IMR-90 (cell line): ENCODE measurements around the gene MAPK11. TPM values are rescaled to one million over a fixed set of nuclear protein-coding genes. Genes with fewer than 3 reads are reported as not detected.

Experiments used
- ATAC-seq: fragments of 200-7000 bp; cut with Tn5 transposase; 2 replicates; pipeline ENCODE4 v1.9.1; 2020; ENCODE audit warnings: low read depth, mild to moderate bottlenecking, moderate library complexity
- BruUV-seq: library from RNA; stranded (reverse); fragments of 400-500 nt; replicated peaks from 2 replicates; lab custom pipeline; 2021; lab: Mats Ljungman, UMichigan
- CTCF ChIA-PET: fragments of 300-600 bp; formaldehyde crosslinking; extraction: SDS; loops from one replicate; lab custom pipeline; 2021; ENCODE audit warnings: antibody characterized with exemption; lab: Yijun Ruan, JAX
- POLR2A ChIA-PET: fragments of 300-600 bp; sonication (Branson Sonifier 250); formaldehyde crosslinking; loops from one replicate; lab custom pipeline; 2022; ENCODE audit warnings: antibody characterized with exemption; ENCODE audit not compliant: unreplicated experiment; lab: Charles Lee
- DNase-seq: peaks from one replicate; pipeline ENCODE4 v3.0.0; 2013
- H2AFZ ChIP-seq: replicated peaks from 2 replicates; pipeline ENCODE3; 2013; ENCODE audit warnings: low read length, mild to moderate bottlenecking; ENCODE audit not compliant: poor library complexity
- H2AK5ac ChIP-seq: 2 replicates; pipeline ENCODE4 v1.6.1; 2013; ENCODE audit warnings: low read depth, low read length, inconsistent platforms
- H2AK9ac ChIP-seq: replicated peaks from 2 replicates; pipeline ENCODE3; 2013; ENCODE audit warnings: mild to moderate bottlenecking, low read depth, low read length, moderate library complexity; ENCODE audit not compliant: poor library complexity
- H2BK120ac ChIP-seq: 2 replicates; pipeline ENCODE4 v1.6.1; 2013; ENCODE audit warnings: low read depth, low read length, inconsistent platforms
- H2BK15ac ChIP-seq: 3 replicates; pipeline ENCODE4 v1.6.1; 2013; ENCODE audit warnings: low read depth, low read length, inconsistent platforms
- H2BK20ac ChIP-seq: 2 replicates; pipeline ENCODE4 v1.6.1; 2013; ENCODE audit warnings: low read depth, mild to moderate bottlenecking, inconsistent platforms, low read length, moderate library complexity
- H2BK5ac ChIP-seq: 2 replicates; pipeline ENCODE4 v1.6.1; 2013; ENCODE audit warnings: mild to moderate bottlenecking, low read depth, low read length, inconsistent platforms; ENCODE audit not compliant: poor library complexity, severe bottlenecking
- H3K14ac ChIP-seq: replicated peaks from 2 replicates; pipeline ENCODE4 v1.6.1; 2013; ENCODE audit warnings: low read depth, low read length, inconsistent platforms
- H3K18ac ChIP-seq: 2 replicates; pipeline ENCODE4 v1.6.1; 2013; ENCODE audit warnings: low read depth, low read length, control low read depth
- H3K23ac ChIP-seq: 2 replicates; pipeline ENCODE4 v1.6.1; 2013; ENCODE audit warnings: low read depth, low read length, inconsistent platforms
- H3K27ac ChIP-seq: 2 replicates; pipeline ENCODE4 v1.5.1; 2013; ENCODE audit warnings: mild to moderate bottlenecking, control low read depth, low read length; ENCODE audit not compliant: insufficient read depth
- H3K27me3 ChIP-seq: 2 replicates; pipeline ENCODE4 v1.6.1; 2013; ENCODE audit warnings: low read length; ENCODE audit not compliant: control insufficient read depth, insufficient read depth
- H3K36me3 ChIP-seq: 2 replicates; pipeline ENCODE4 v1.6.1; 2013; ENCODE audit warnings: low read length, mixed read lengths; ENCODE audit not compliant: control insufficient read depth, insufficient read depth
- H3K4ac ChIP-seq: 2 replicates; pipeline ENCODE4 v1.6.1; 2013; ENCODE audit warnings: low read depth, low read length, inconsistent platforms
- H3K4me1 ChIP-seq: 2 replicates; pipeline ENCODE4 v1.6.1; 2013; ENCODE audit warnings: low read length, mixed read lengths; ENCODE audit not compliant: control insufficient read depth, insufficient read depth
- H3K4me2 ChIP-seq: 2 replicates; pipeline ENCODE4 v1.6.1; 2013; ENCODE audit warnings: low read depth, mild to moderate bottlenecking, control low read depth, low read length, moderate library complexity
- H3K4me3 ChIP-seq: 2 replicates; pipeline ENCODE4 v1.5.1; 2013; ENCODE audit warnings: low read depth, mild to moderate bottlenecking, control low read depth, low read length, moderate library complexity; ENCODE audit not compliant: insufficient read depth
- H3K56ac ChIP-seq: 2 replicates; pipeline ENCODE4 v1.6.1; 2013; ENCODE audit warnings: low read length, inconsistent platforms; ENCODE audit not compliant: insufficient read depth; ENCODE audit errors: extremely low read depth
- H3K79me1 ChIP-seq, 2 experiments: 2 replicates each; pipeline ENCODE4 v1.6.1; 2013; ENCODE audit warnings: low read length in 2 of 2, inconsistent platforms in 1 of 2, low read depth in 1 of 2
- H3K9ac ChIP-seq: 2 replicates; pipeline ENCODE4 v1.6.1; 2013; ENCODE audit warnings: low read depth, low read length, control low read depth
- H3K9me1 ChIP-seq: 2 replicates; pipeline ENCODE4 v1.6.1; 2013; ENCODE audit warnings: low read length, inconsistent platforms; ENCODE audit not compliant: insufficient read depth
- H3K9me3 ChIP-seq: 2 replicates; pipeline ENCODE4 v1.6.1; 2013; ENCODE audit warnings: low read length; ENCODE audit not compliant: control insufficient read depth, insufficient read depth
- H4K20me1 ChIP-seq: 2 replicates; pipeline ENCODE4 v1.6.1; 2013; ENCODE audit warnings: low read length, inconsistent platforms; ENCODE audit not compliant: insufficient read depth
- H4K5ac ChIP-seq: 2 replicates; pipeline ENCODE4 v1.6.1; 2013; ENCODE audit warnings: mild to moderate bottlenecking, low read depth, low read length, control low read depth
- H4K8ac ChIP-seq, 2 experiments: 2 replicates each; pipeline ENCODE4 v1.6.1; 2013; ENCODE audit warnings: low read depth in 2 of 2, low read length in 2 of 2, control low read depth in 1 of 2, inconsistent platforms in 1 of 2
- H4K91ac ChIP-seq: 2 replicates; pipeline ENCODE4 v1.6.1; 2013; ENCODE audit warnings: low read depth, low read length, inconsistent platforms; ENCODE audit not compliant: insufficient read depth
- BHLHE40 ChIP-seq: fragments of 150-350 bp; IDR thresholded peaks from 2 replicates; pipeline ENCODE4 v1.6.1; 2016; ENCODE audit warnings: mild to moderate bottlenecking, low read depth, low read length
- CEBPB ChIP-seq: IDR thresholded peaks from 2 replicates; pipeline ENCODE4 v1.6.1; 2012; ENCODE audit warnings: low read depth, low read length, improper control_type of control experiment
- CHD1 ChIP-seq: IDR thresholded peaks from 2 replicates; pipeline ENCODE4 v1.6.1; 2012; ENCODE audit warnings: low read depth, low read length, improper control_type of control experiment
- CTCF ChIP-seq: conservative IDR thresholded peaks from 2 replicates; pipeline ENCODE4 v1.5.1; 2012; ENCODE audit warnings: mild to moderate bottlenecking, low read depth, low read length, improper control_type of control experiment
- FOS ChIP-seq: fragments of 150-350 bp; IDR thresholded peaks from 2 replicates; pipeline ENCODE4 v1.6.1; 2016; ENCODE audit warnings: low read depth, low read length
- MAFK ChIP-seq: IDR thresholded peaks from 2 replicates; pipeline ENCODE4 v1.6.1; 2012; ENCODE audit warnings: low read depth, low read length, improper control_type of control experiment
- MAZ ChIP-seq: IDR thresholded peaks from 2 replicates; pipeline ENCODE4 v1.6.1; 2012; ENCODE audit warnings: low read depth, mild to moderate bottlenecking, low read length, improper control_type of control experiment, moderate library complexity, borderline replicate concordance
- MXI1 ChIP-seq: IDR thresholded peaks from 2 replicates; pipeline ENCODE4 v1.6.1; 2012; ENCODE audit warnings: low read depth, mild to moderate bottlenecking, low read length, moderate library complexity, borderline replicate concordance
- NFE2L2 ChIP-seq: fragments of 150-350 bp; IDR thresholded peaks from 2 replicates; pipeline ENCODE4 v1.6.1; 2016; ENCODE audit warnings: low read depth, mild to moderate bottlenecking, low read length
- RAD21 ChIP-seq: IDR thresholded peaks from 2 replicates; pipeline ENCODE4 v1.6.1; 2012; ENCODE audit warnings: low read length, improper control_type of control experiment
- RCOR1 ChIP-seq: IDR thresholded peaks from 2 replicates; pipeline ENCODE4 v1.6.1; 2012; ENCODE audit warnings: mild to moderate bottlenecking, low read length, improper control_type of control experiment; ENCODE audit not compliant: insufficient replicate concordance
- RFX5 ChIP-seq: IDR thresholded peaks from 2 replicates; pipeline ENCODE4 v1.8.0; 2012; ENCODE audit warnings: low read depth, mild to moderate bottlenecking, low read length, moderate library complexity
- SMC3 ChIP-seq: fragments of 150-350 bp; IDR thresholded peaks from 2 replicates; pipeline ENCODE4 v1.6.1; 2016; ENCODE audit warnings: low read depth, mild to moderate bottlenecking, antibody characterized with exemption, low read length, moderate library complexity
- WGBS, 2 experiments: methylation state at CpG; one replicate each; pipeline versions ENCODE4 v1.1.5 to v1.1.7; 2013; ENCODE audit warnings: missing lambda C conversion rate in 2 of 2; ENCODE audit not compliant: insufficient read length in 1 of 2; ENCODE audit errors: extremely low coverage in 2 of 2; 5-methylcytosine and 5-hydroxymethylcytosine counted together
- dilution Hi-C: fragments of 300-500 bp; cut with HindIII; formaldehyde crosslinking; loops from one replicate; pipeline ENCODE4 v1.14.3; 2018; ENCODE audit warnings: low sequenced_read_pairs; ENCODE audit not compliant: unreplicated experiment
- in situ Hi-C: fragments of 300-500 bp; cut with MboI; formaldehyde crosslinking; loops from 3 replicates; pipeline ENCODE4 v1.14.3; 2019; ENCODE audit warnings: low sequenced_read_pairs, inconsistent platforms, mixed read lengths
- intact Hi-C: fragments of 100-400 bp; cut with micrococcal nuclease; formaldehyde crosslinking; loops from 2 replicates; pipeline ENCODE4 v1.10.0; 2022
- polyA plus RNA-seq, 3 experiments: library from polyadenylated mRNA; depleted of rRNA; stranded (reverse); fragments of >200 nt; gene quantifications; 2 replicates each; pipeline ENCODE4 v1.2.3, GENCODE V29; 2012; ENCODE audit warnings: low replicate concordance in 1 of 3
- total RNA-seq: library from RNA; depleted of rRNA; stranded (reverse); fragments of >200 nt; gene quantifications from 2 replicates; pipeline ENCODE4 v1.2.3, GENCODE V29; 2012
- TF ChIP-seq, protein P1 (sequence below): fragments of 150-350 bp; IDR thresholded peaks from 2 replicates; pipeline ENCODE4 v1.6.1; 2017; ENCODE audit warnings: mild to moderate bottlenecking, antibody characterized with exemption, low read length, low read depth
- TF ChIP-seq, protein P2 (sequence below): fragments of 150-350 bp; IDR thresholded peaks from 2 replicates; pipeline ENCODE4 v1.6.1; 2016; ENCODE audit warnings: low read depth, mild to moderate bottlenecking, low read length, moderate library complexity, borderline replicate concordance

The MAPK11 gene
- total and polyA plus RNA-seq, 2 of the 4 experiments (the other 2 are of a cell fraction), result 8.1 to 14.4 TPM

DNA sequence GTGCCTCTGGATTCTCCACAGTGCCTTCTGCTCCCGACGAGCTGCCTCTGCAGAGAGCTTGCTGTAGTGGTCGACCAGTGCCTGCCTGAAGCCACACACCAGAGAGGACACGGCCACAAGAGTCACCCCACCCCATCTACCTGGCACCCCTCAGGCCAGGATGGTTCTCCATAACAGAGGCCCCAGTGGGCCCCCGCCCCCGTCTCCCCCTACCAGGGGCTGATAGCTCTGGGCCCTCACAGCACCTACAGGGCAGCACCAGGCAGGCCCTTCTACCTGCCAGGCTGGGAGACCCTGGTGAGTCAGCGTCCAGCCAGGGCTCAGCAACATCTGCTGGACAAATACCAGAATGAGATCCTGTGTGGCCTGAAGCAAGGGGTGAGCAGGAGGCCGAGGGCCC is 47.7 kb downstream of the MAPK11 start:
- Histone ChIP-seq H2BK120ac (no peak overlapping the region), H3K9me1 (peaks cover 3% of the 10 kb centered on the region; the same call in 1 of the 2 replicates), H3K4me1 (no peaks in the 10 kb centered on the region), H3K79me1 (peaks cover 4 to 19% of the 10 kb centered on the region in 2 experiments; a peak in 2 of 4 replicates), H2BK20ac (no peak overlapping the region), H3K56ac (no peak overlapping the region), H3K23ac (no peak overlapping the region), H3K4ac (no peak overlapping the region), H2AK5ac (no peak overlapping the region), H4K5ac (no peak overlapping the region), H3K27ac (no peak overlapping the region), H3K27me3 (no peaks in the 10 kb centered on the region), H2BK15ac (no peak overlapping the region), H2AK9ac (no peak overlapping the region), H3K14ac (no peak overlapping the region), H4K8ac (no peak overlapping the region), H3K4me2 (no peak overlapping the region), H3K18ac (no peak overlapping the region), H3K9me3 (no peaks in the 10 kb centered on the region), H3K4me3 (no peak overlapping the region), H4K20me1 (peaks cover 24% of the 10 kb centered on the region), H3K9ac (no peak overlapping the region), H3K36me3 (peaks cover 76% of the 10 kb centered on the region), H2BK5ac (no peak overlapping the region), H2AFZ (no peak overlapping the region), H4K91ac (no peak overlapping the region)
- in situ Hi-C loops (loop anchor here (25.0 kb wide), 1 partner anchor 410 kb away; no protein-coding TSS in a partner anchor), dilution Hi-C loops (no loop called here), intact Hi-C loops (no loop called here)
- ATAC-seq, result no peak
- TF ChIP-seq RCOR1 (no peak), CTCF (no peak), NFE2L2 (no peak), RAD21 (no peak), CHD1 (no peak), MAZ (no peak), FOS (no peak), MXI1 (no peak), SMC3 (no peak), RFX5 (no peak), MAFK (no peak), BHLHE40 (no peak), CEBPB (no peak)
- TF ChIP-seq, protein P1, sequence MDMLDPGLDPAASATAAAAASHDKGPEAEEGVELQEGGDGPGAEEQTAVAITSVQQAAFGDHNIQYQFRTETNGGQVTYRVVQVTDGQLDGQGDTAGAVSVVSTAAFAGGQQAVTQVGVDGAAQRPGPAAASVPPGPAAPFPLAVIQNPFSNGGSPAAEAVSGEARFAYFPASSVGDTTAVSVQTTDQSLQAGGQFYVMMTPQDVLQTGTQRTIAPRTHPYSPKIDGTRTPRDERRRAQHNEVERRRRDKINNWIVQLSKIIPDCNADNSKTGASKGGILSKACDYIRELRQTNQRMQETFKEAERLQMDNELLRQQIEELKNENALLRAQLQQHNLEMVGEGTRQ, result no peak
- TF ChIP-seq, protein P2, sequence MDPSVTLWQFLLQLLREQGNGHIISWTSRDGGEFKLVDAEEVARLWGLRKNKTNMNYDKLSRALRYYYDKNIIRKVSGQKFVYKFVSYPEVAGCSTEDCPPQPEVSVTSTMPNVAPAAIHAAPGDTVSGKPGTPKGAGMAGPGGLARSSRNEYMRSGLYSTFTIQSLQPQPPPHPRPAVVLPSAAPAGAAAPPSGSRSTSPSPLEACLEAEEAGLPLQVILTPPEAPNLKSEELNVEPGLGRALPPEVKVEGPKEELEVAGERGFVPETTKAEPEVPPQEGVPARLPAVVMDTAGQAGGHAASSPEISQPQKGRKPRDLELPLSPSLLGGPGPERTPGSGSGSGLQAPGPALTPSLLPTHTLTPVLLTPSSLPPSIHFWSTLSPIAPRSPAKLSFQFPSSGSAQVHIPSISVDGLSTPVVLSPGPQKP, result no peak
- BruUV-seq, result no TSS peak
- ChIA-PET CTCF (interaction anchor here (0.5 kb wide), 1 partner anchor 21 kb away, joined by 3 read pairs; no protein-coding TSS in a partner anchor), POLR2A (no interaction called here)
- DNase-seq, result no peak
- WGBS, 2 experiments, result 94% methylated on average over 3 of the region's 8 CpGs; no CpG with 5 or more reads in 1 of the 2 experiments
